NCI-H2227 (cell line): ENCODE data around the gene CRB3.

Source experiments
- DNase-seq: peaks from one replicate; lab custom pipeline; 2025; ENCODE audit not compliant: unreplicated experiment; lab: John Stamatoyannopoulos, UW

Gene CRB3

DNA sequence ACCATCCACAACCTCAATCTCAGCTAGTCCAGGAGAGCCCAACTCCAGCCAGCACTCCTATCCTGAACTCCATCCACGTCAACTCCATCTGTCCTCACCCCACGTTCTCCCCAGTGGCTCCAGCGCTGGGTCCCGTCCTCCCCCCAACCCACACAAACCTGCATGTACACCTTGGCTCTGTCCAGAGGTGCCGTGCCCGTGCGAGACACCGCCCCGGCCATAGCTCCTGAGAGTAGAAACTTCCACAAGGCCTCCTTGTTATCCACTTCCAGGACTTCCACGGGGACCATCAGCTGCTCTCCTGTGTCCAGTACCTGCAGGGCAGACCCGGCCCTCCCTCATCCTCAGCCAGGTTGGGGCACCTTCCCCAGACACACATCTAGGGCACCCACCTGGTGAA is 32.2 kb upstream of the CRB3 start:
- DNase-seq, result no peak

- no peak for DNase-seq
Observed at GRCh38 chr19:6433165-6433564, 30.9 kb upstream of the CRB3 start.

DNA sequence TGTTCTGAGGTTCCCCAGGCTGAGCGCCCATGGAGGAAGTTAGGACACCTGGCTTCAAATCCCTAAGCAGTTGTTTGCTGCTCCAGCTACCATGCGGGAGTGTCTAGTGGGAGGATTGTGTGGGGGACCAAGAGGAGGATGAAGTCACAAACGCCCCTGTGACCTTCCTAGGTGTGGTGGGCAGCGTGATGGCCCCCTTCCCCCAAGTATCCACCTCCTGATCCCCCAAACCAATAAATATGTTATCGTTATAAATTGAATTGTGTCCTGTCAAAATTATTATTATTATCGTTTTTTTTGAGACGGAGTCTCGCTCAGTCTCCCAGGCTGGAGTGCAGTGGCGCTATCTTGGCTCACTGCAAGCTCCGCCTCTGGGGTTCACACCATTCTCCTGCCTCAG is 30.4 kb upstream of the CRB3 start, which contains the start of gene SLC25A41:
SLC25A41 (minus strand) TSS at position 101 of the 400 bp plus-strand sequence; CDS start at position 31, 70 bp downstream.
- DNase-seq, result no peak

GRCh38 chr19:6439743-6440142 is 24.3 kb upstream of the CRB3 start:
- DNase-seq, result no peak

DNA sequence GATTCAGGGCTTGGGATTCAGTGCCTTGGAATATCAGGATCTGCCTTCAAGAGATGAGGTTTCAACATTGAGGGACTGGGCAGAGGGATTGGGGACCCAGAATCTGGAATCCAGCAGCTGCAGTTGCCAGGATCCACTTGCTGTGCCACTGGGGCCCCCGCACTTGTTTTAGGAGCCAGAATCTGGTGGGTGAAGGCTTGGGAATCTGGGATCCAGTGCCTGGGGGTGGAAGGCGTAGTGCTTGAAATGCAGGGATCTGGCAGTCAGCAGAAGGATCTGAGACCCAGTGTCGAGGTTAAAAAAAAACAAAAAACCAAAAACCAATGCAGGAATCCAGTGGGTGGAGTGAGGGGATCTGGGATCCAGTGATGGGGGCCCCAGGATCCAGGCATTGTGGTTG is 23.2 kb upstream of the CRB3 start:
- DNase-seq, result no peak

DNA sequence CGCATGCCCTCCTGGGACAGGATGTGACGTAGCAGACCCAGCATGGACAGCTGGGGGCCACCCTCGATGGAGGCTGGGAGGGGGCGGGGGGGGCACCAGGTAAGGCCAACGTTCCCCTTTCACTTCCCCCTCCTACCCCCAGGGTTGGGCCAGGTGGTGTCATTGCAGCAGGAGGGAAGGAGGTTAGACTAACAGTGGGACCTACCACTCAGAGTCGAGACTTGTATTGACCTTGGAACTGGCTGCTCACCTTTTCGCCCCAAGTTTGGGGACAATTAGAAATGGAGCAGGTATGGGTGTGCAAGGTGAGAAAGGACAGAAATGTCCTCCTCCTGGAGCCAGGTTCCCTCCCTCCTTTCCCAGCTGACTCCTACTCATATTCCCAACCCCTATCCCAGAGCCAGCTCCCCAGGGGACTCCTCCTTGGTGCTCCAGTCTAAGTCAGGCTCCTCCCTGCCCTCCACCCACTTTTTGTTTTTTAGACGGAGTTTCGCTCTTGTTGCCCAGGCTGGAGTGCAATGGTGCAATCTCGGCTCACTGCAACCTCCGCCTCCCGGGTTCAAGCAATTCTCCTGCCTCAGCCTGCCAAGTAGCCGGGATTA is 21.9 kb upstream of the CRB3 start:
- no peak for DNase-seq

GRCh38 chr19:6443986-6444385 is 20.1 kb upstream of the CRB3 start:
- DNase-seq, result no peak

DNA sequence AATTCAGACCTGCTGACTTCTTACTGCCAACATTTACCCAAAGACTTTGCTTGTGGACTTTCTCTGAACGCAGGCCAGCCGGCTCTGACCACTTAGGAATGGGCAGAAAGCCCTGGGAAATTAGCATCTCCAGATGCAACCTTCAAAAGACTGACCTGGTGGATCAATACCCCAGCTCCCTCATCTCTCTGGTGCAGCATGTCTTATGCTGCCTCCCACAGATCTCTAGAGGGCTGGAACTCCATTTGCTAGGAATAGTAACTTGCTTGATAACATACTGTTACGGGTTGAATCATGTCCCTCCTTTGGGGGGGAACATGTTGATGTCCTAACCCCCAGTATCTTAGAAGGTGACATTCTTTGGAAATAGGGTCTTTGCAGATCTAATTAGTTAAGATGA is 17.6 kb upstream of the CRB3 start:
- no peak for DNase-seq

GRCh38 chr19:6448045-6448444 is 16.0 kb upstream of the CRB3 start:
- DNase-seq, result no peak

DNA sequence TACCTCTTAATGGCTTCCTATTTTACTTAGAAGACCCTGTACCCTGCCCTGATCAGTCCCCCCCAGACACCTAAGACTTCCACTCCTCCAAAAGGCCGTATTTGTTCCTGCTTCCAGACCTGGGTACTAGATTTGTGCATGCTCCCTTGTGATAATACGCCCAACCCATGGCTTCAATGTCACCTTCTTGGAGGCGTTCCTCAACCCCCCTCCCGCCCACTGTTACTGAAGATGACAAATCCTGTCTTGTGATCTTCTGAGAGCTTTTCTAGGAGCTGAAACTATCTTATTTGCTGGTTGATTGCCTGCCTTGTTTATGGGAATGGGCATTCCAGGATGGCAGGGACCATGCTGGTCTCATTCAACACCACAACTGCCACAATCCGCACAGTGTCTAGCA is 13.9 kb upstream of the CRB3 start:
- DNase-seq, result no peak

- no peak for DNase-seq
Observed at GRCh38 chr19:6451583-6452222, 12.4 kb upstream of the CRB3 start.

- no peak for DNase-seq
Observed at GRCh38 chr19:6452223-6452614, 11.9 kb upstream of the CRB3 start.

DNA sequence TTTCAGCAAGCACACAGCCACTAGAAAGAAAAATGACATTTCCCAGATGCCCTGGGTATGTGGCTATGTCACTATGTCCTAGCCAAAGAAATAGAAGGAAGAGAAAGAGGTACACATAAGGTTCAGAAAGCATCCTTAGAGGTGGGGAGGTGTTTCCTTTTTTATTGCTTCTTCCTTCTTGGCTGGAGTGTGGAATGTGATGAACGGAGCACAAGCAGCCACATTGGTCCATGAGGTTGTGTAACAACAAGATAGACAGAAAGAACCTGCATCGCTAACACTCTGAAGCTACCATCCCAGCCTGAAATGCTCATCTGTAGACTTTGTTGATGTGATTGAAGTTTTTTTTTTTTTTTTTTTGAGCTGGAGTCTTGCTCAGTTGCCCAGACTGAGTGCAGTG is 11.2 kb upstream of the CRB3 start:
- DNase-seq, result no peak

DNA sequence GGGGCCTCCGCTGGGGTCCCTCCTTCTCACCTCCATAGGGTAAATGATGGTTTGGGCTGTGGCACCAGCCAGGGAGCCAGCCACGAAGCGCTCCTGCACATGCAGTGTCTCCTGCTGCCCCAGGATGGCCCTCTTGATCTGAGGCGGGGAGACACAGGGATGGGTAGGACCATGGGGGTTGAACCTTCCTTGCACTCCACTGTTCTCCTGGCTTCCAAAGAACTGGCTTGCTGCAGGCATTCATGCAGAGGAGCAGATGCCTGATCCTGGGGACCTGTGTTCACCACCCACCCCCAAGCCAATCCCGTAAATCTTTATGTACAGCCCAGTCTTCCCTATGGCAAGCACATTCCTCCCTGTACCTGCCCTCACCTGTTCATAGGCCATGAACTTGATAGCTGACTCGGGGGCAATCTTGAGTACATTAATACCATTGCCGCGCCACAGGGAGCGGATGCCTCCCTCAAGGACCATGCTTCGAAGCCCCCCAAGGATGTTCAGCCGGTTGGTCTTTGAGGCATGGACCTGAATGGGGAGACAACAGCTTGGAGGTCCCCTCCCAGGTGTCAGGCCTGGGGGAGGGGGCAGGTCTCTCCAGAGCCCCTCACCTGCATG is 10.0 kb upstream of the CRB3 start:
- DNase-seq, result no peak

DNA sequence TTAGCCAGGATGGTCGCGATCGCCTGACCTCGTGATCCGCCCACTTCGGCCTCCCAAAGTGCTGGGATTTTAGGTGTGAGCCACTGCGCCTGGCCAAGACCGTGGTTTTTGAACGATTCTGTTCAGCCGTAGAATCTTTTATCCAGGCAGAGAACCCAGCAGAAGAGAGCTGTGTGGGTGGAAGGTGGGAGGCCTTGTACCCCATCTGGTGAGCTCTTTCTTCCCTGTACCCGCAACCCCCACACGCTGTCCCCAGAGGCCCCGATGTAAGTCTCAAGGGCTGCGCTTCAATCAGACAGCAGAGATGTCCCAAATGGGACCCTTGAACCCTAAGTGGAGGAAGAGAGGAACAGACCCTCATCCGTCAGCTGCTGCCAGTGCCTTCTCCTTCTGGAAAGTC is 8.1 kb upstream of the CRB3 start:
- DNase-seq, result no peak

GRCh38 chr19:6457958-6458694 is 5.9 kb upstream of the CRB3 start:
- no peak for DNase-seq

- DNase-seq, result no peak
Observed at GRCh38 chr19:6458695-6459261, 5.3 kb upstream of the CRB3 start.

DNA sequence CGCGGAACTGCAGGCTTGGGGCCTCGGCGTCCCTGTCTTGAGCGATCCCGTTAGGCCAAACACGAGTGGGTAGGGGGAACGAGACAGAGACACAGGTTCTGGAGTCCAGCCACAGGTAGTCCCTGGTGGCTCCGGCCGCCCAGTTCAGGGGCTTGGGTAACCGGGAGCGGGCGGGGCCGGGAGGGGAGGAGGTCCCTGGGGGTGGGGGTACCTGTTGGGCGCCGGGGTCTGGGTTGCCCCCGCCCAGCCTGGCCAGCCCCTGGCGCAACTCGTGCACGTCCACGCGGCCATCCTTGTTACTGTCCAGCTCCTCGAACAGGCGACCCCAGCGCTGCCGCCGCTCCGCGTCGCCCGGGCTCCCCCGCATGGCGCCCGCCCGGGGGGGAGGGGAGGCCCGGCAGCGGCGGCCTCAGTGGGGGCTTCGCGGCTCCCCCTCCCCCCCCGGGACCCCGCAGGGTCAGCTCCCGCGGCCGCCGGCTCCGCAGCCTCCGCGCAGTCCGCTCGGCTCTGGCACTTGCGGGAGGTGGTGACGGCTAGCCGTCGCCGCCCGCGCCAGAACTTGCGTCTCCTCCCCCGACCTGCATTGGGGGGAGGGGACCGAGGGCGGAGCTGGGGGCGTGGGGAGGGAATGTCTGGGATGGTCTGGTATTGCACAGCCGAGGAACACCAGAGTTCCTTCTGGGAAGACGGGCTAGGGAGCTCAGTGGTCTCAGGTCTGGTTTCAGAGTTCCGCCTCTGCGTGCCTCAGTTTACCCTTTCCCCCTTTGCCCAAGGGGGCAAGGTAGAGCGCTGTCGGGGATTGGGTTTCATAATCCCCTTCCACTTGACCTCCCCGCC is 4.6 kb upstream of the CRB3 start, which contains the start of gene SLC25A23:
SLC25A23 (minus strand) TSS at position 531 of the 837 bp plus-strand sequence; CDS start at position 367, 164 bp downstream.
- peak; percentile 69 for DNase-seq

DNA sequence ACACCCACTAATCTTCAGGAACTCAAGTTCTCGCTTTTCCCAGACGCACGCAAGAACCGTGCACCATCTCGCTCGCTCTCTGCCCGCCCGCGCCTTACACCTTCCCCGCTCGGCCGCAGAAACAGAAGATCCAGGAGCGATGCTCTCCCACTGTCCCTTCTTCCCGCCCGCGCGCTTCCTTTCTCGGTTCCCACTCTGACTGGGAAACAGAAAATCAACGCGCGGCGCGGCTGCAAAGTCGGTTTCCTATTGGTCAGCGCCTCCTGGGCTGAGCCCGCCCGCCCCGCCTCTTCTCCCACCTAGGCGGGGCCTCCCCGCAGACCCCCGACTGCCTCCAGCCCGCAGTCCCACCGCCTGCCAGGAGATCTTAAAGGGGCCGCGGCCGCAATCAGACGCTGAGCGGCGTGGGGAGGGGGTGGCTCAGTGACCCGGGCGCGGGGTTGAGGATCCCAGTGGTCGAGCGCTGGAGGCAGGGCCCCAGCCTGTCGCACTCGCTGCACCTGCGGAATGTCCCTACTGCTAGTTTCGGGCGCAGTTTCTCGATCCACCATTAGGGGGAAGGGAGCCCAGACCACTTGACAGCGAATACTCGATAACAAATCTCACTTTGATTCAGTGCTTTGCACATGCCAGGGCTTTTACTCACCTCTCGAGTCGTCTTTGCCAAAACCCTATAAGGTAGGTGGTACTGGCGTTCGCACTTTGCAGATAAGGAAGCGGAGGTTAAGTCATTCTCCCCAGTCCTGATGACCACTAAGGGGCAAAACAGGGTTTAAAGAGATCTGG is 3.8 kb upstream of the CRB3 start:
- DNase-seq, result peak; percentile 97

DNA sequence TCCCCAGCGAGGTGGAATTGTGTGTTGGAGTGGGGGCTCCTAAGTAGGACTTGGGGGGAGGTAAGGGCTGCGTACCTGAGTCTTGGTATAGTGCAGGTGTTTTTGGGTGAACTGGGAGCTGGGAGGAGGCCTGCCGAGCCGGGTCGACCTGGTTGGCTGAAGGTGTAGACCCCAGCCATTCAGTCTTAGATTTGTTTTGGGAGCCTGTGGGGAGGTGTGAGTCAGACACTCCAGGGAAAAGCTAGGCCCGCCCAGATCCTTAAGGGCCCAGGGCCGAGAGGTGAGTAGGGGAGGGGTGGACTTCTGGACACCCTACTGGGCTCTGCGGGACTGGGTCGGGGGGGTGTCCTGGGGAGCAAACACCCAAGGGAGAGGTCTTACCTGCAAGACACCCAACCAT is 935 bp downstream of the CRB3 start:
- no peak for DNase-seq
